VCaP (cell line): ENCODE results near the gene MZT2A.
"Not testable (repeated sequence)": the region's sequence is repeated elsewhere in the genome, so short reads cannot be mapped to it uniquely, and the experiment has no call there.

ENCODE experiments used
- H3K27ac ChIP-seq: fragments of 450-650 bp; 2 replicates; pipeline ENCODE4 v1.5.1; 2017
- CTCF ChIP-seq: fragments of 450-650 bp; conservative IDR thresholded peaks from 2 replicates; pipeline ENCODE4 v1.5.1; 2017; ENCODE audit warnings: mild to moderate bottlenecking, moderate library complexity

MZT2A gene

GRCh38 chr2:131521961-131522781 lies 30.0 kb upstream of the MZT2A start:
- no peak for TF ChIP-seq CTCF
- H3K27ac ChIP-seq: no peak overlapping the region

GRCh38 chr2:131521524-131521923 lies 29.3 kb upstream of the MZT2A start:
- H3K27ac ChIP-seq: not testable (repeated sequence)

- no peak for TF ChIP-seq CTCF
- H3K27ac ChIP-seq: no peak overlapping the region
Measured at GRCh38 chr2:131520526-131520925, 28.3 kb upstream of the MZT2A start.

- H3K27ac ChIP-seq: not testable (repeated sequence)
Measured at GRCh38 chr2:131519871-131520470, 27.8 kb upstream of the MZT2A start.

GRCh38 chr2:131519466-131519865 lies 27.3 kb upstream of the MZT2A start:
- no peak for TF ChIP-seq CTCF
- H3K27ac ChIP-seq: no peak overlapping the region

GRCh38 chr2:131518531-131518930 lies 26.3 kb upstream of the MZT2A start:
- not testable (repeated sequence) for H3K27ac ChIP-seq

GRCh38 chr2:131517856-131518255 lies 25.7 kb upstream of the MZT2A start:
- H3K27ac ChIP-seq: not testable (repeated sequence)

- H3K27ac ChIP-seq: no peak overlapping the region
- TF ChIP-seq CTCF: no peak
Measured at GRCh38 chr2:131517106-131517831, 25.1 kb upstream of the MZT2A start.

- not testable (repeated sequence) for H3K27ac ChIP-seq
- TF ChIP-seq CTCF: peak; percentile 41
Measured at GRCh38 chr2:131516621-131517020, 24.4 kb upstream of the MZT2A start.
